NCI-H2171 treated with DMSO at 0.1 percent for 48 hours (cell line): ENCODE measurements around the gene GRIP2.

Experiments used
- DNase-seq: peaks from one replicate; lab custom pipeline; 2025; lab: John Stamatoyannopoulos, UW

The GRIP2 gene

GRCh38 chr3:14505803-14506500 lies 34.2 kb downstream of the GRIP2 start:
- DNase-seq = no peak

- no peak for DNase-seq
These were observed 34.9 kb downstream of the GRIP2 start for GRCh38 chr3:14505001-14505802.

GRCh38 chr3:14503706-14504065 lies 36.5 kb downstream of the GRIP2 start:
- DNase-seq = no peak

GRCh38 chr3:14503033-14503705 lies 37.0 kb downstream of the GRIP2 start:
- no peak for DNase-seq

- no peak for DNase-seq
These were observed 37.7 kb downstream of the GRIP2 start for GRCh38 chr3:14502472-14502871.

GRCh38 chr3:14497321-14497720 lies 42.8 kb downstream of the GRIP2 start:
- DNase-seq = no peak

- DNase-seq = no peak
These were observed 43.8 kb downstream of the GRIP2 start for GRCh38 chr3:14496351-14496750.

GRCh38 chr3:14494973-14495300 lies 45.2 kb downstream of the GRIP2 start:
- DNase-seq = no peak

GRCh38 chr3:14494279-14494972 lies 45.7 kb downstream of the GRIP2 start:
- DNase-seq = no peak

GRCh38 chr3:14492948-14493881 lies 46.9 kb downstream of the GRIP2 start:
- no peak for DNase-seq

GRCh38 chr3:14491396-14492190 lies 48.5 kb downstream of the GRIP2 start:
- no peak for DNase-seq

GRCh38 chr3:14490831-14491230 lies 49.3 kb downstream of the GRIP2 start:
- no peak for DNase-seq

- no peak for DNase-seq
These were observed 49.9 kb downstream of the GRIP2 start for GRCh38 chr3:14490255-14490654.

- no peak for DNase-seq
These were observed 50.5 kb downstream of the GRIP2 start for GRCh38 chr3:14489641-14490040.

GRCh38 chr3:14488286-14489041 lies 51.7 kb downstream of the GRIP2 start:
- DNase-seq = no peak

GRCh38 chr3:14487821-14488220 lies 52.3 kb downstream of the GRIP2 start:
- DNase-seq = no peak

GRCh38 chr3:14487086-14487485 lies 53.1 kb downstream of the GRIP2 start:
- DNase-seq = no peak

- no peak for DNase-seq
These were observed 53.7 kb downstream of the GRIP2 start for GRCh38 chr3:14486460-14486859.

- DNase-seq = no peak
These were observed 54.2 kb downstream of the GRIP2 start for GRCh38 chr3:14485981-14486380.

- no peak for DNase-seq
These were observed 55.4 kb downstream of the GRIP2 start for GRCh38 chr3:14484741-14485140.
